ENCODE results near the gene KCNJ14.

The KCNJ14 gene

DNA sequence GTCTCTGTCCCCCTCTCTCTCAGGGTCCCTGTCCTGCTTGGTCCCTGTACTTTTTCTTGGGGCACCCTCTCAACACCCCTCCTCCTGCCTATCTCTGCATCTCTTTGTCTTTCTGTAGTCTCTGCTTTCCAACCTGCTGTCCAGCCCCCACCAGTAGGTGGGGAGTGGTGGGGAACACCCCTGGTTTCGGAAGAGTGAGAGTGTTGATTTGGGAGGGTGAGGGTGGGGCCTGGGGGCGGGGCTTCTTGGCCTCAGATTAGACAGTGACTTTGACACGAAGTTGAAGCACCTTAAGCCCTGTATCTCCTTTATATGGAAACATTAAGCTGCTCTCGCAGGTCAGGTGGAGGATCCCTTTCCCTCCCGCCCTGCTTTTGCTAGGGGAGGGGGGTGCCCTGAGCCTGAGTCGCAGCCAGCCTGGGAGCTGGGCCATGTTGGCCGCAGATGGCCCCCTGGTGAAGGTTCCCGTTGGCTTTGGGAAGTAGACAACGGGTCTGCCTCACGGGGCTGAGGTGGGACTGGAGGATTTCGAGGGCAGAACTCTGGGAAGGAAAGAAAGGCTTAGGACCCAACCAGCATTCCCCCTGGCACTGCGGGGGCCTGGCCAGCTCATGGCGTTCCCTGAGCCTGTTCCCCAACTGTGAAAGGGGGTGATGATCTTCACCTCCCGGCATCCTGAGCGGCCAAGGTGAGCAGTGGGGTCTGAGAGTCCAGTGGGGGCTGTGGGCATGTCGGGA is at the start of gene KCNJ14:
Gene KCNJ14 (plus strand): TSS at position 404 of the 737 bp plus-strand sequence. CDS start 6,151 bp downstream, outside the sequence.
- no peak for DNase-seq (ENCODE audit: low read depth in 2 of 2)

DNA sequence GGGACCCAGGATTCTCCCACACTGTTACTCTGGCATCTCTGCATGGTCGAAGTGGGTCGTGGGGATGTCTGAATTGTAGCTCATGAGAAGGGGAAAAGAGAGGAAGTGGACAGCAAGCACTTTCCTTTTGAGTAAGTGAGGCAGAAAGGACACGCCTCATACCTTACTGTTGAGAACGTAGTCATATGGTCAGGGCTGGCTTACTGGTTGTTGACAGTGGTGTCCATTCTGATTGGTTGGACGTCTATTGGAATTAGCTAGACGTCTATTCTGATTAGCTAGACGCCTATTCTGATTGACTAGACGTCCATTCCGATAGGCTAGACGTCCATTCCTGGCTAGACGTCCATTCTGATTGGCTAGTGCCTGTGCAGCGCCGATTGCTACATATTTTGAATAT is 49.5 kb upstream of the KCNJ14 start:
- no peak for DNase-seq (ENCODE audit: low read depth in 2 of 2)

DNA sequence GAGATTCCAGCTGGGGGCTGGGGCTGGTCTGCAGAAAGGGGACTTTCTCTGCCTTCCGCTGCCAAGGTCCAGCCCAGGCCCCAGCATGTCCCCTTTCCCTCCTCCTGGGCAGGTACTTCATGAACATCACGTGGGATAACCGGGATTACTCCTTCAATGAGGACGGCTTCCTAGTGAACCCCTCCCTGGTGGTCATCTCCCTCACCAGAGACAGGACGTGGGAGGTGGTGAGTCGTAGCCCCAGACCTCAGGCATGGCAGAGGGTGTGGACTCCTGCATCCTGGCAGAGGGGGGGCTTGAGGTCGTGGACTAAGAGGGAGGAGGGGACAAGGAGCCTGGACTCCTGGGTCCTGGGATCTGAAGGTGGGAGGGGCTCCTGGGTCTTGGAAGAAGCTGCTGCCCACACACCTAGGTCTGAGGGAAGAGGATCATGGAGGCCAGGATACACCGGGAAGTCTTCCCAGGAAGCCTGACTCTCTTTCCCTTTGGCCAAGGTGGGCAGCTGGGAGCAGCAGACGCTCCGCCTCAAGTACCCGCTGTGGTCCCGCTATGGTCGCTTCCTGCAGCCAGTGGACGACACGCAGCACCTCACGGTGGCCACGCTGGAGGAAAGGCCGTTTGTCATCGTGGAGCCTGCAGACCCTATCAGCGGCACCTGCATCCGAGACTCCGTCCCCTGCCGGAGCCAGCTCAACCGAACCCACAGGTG is 41.3 kb upstream of the KCNJ14 start:
- no peak for DNase-seq (ENCODE audit: low read depth in 2 of 2)

DNA sequence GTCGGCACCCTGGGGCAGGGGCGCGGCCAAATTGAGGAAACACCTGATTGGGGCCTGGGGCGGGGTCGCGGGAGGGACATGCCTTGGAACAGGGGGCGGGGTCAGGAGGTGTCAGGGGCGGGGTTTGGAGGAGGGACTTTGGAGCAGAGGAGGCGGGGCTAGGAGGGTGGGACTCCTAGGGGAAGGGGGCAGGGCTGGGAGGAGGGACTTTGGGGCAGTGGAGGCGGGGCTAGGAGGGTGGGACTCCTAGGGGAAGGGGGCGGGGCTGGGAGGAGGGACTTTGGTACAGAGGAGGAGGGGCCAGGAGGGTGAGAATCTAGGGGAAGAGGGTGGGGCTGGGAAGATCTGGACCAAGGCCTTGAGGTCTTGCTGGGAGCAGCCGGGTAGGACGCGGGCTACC is 40.0 kb upstream of the KCNJ14 start:
- DNase-seq (ENCODE audit: low read depth in 2 of 2), result no peak

DNA sequence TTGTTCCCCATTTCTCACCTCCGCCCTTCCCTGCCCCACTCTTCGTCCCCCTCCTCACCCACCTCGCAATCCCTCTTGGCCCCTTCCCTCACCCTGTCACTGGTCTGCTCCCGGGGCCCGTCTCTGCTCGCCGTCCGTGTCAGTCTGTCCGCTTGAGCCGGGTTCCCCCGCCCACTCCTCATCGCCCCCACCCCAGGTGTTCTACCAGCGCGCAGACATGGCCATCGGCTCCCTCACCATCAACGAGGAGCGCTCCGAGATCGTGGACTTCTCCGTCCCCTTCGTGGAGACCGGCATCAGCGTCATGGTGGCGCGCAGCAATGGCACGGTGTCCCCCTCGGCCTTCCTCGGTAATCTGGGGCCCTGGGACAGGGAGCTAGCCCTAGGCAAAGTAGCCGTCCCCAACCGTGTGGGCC is 39.6 kb upstream of the KCNJ14 start:
- DNase-seq (ENCODE audit: low read depth in 2 of 2), result no peak

DNA sequence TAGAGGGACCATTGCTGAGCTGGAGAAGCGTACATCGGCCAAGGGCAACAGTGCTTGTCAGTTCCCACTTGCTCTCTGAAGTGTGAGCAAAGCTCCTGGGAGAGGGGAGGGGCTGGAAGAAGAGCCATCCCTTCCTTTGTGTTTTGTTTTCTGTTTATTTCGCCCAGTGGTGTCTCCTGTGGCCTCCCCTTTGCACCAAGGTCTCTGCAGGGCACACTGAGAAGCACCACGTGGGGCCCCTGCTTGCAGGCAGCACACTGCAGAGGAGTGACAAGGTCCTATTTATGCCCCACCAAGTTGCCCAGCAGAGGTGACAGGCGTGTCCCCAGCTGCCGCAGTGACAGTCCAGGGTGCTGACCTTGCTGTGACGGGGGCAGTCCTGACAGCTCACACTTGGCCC is 38.0 kb upstream of the KCNJ14 start:
- DNase-seq (ENCODE audit: low read depth in 2 of 2), result no peak

DNA sequence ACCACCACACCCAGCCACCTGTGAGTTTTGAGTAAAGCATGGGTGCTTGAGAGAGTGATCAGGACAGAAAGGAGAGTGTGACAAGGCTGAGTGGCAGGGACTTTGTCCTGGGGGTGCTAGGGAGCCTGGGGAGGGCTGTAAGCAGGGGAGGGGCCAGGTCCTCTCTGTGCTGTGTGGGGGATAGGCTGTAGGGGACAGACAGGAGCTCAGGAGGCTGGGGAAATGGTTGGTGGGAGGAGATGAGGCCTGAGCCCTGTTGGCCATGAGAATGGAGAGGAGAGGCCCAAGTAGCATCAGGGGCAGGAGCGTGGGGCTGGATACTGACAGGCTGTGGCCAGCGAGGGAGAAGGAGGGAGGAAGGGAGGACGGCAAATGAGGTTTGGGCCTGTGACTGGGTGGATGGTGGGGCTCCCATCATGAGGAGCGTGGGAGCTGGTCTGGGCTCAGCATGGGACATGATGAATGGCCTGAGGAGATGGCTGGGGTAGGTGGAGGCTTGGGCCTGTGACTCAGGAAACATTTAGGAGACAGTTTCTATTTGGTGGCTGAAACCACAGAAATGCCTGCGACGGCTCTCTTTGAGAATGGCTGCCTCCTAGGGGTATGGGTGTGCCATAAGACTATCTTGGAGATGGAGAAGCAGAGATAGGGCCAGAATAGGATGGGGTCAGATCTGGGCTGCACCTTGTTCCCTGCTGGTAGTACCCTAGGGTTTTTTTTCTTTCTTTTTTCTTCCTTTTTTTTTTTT is 36.9 kb upstream of the KCNJ14 start:
- no peak for DNase-seq (ENCODE audit: low read depth in 2 of 2)

DNA sequence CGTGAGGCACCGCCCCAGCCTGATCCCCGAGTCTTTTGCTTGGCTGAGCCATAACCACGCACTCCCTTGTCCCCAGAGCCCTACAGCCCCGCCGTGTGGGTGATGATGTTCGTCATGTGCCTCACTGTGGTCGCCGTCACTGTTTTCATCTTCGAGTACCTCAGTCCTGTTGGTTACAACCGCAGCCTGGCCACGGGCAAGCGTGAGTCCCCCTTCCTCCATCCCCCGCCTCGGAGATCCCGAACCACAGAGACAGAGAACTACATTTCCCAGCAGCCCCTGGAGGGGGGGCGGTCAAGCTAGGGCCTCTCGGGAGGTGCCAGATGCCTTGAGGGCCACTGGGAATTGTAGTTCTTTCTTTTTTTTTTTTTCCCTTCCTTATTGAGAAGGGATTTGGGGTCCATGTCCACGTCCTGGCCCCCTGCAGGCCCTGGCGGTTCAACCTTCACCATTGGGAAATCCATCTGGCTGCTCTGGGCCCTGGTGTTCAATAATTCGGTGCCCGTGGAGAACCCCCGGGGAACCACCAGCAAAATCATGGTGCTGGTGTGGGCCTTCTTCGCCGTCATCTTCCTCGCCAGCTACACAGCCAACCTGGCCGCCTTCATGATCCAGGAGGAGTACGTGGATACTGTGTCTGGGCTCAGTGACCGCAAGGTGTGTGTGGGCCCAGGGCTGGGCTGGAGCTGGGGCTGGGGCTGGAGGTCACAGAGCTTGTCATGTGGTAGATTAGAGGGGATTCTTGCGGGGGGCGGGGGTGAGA is 36.0 kb upstream of the KCNJ14 start:
- DNase-seq (ENCODE audit: low read depth in 2 of 2), result no peak

DNA sequence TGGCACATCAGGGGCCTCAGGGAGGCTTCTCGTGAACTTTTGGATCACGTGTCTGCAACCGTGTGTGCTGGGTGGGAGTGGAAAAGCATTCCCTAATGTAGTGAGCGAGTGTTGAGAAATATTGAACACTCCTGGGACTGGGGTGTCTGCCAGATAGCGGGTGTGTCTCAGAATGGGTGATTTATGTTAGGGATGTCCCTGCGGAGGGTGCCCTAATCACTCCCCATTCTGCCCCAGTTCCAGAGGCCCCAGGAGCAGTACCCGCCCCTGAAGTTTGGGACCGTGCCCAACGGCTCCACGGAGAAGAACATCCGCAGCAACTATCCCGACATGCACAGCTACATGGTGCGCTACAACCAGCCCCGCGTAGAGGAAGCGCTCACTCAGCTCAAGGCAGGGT is 33.8 kb upstream of the KCNJ14 start:
- DNase-seq (ENCODE audit: low read depth in 2 of 2), result no peak

DNA sequence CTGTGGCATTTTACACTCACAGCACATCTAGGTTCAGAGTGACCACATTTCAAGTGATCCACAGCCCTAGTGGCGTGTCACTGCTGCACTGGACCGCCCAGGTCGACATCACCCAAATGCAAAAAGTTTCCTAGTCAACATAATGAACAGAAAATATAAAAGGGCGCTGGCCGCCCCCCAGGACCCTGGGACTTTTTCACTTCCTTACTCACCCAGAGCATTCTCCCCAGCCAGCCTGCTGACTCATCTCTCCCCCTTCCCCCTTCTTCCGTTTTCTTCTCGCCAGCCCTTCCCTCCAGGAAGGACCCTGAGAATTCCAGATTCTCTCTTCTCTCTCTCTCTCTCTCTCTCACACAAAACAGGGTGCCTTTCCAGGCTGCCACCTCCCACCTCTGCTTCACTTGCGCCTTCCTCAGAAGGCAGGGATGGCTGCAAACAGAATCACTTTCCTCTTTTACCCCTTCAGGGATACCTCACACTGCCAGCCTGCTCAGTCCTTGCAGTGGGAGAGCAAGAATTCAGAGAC is 30.6 kb upstream of the KCNJ14 start:
- peak in 1 of 2 experiments; percentile 30 for DNase-seq (ENCODE audit: low read depth in 2 of 2)

DNA sequence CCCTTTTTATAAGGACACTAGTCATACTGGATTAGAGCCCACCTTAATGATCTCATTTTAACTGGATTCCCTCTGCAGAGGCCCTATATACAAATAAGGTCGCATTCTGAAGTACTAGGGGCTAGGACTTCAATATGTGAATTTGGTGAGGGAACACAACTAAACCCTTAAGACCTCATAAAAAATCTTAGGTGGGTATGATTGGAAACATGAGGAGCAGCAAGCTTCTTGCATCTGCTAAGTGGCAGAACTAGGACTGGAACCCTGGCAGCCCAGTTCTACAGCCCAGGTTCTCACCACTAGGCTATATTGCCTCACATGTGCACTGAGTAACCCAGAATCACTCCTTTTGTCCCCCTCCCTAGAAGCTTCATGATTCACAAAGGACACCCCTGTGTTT is 26.7 kb upstream of the KCNJ14 start:
- DNase-seq (ENCODE audit: low read depth in 2 of 2), result no peak

DNA sequence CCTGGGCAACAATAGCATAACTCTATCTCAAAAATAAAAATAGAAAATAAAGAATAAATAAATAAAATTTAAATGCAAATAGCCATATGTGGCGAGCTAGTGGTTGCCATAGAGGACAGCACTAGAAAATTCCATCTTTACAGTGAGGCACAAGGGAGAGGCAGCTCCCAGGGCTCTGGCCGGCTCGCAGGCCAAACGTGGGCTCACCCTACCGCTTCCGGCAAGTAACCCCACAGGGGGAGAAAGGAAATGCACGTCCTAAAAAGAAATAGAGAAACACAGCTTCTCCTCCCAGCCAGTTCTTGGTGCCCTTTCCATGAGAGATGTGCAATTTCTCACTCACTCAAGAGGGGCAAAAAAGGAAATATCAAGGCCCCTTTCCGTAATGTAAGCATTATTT is 22.0 kb upstream of the KCNJ14 start:
- DNase-seq (ENCODE audit: low read depth in 2 of 2), result no peak

DNA sequence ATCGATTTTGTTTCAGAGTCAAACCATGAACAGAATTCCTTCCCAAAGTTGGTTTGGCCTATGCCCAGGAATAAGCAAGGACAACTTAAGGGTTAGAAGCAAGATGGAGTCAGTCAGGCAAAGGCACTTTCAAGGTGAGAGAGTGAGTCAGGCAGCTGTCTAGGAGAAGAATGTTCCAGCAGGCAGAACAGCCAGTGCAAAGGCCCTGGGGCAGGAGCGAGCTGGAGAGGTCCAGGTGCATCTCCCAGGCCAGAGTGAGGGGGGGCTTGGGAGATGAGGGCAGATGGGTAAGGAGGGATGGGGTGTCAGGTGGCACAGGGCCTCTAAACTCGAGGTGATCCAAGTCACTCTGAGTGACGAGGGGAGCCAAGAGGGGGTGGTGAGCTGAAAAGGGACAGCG is 18.8 kb upstream of the KCNJ14 start:
- no peak for DNase-seq (ENCODE audit: low read depth in 2 of 2)

DNA sequence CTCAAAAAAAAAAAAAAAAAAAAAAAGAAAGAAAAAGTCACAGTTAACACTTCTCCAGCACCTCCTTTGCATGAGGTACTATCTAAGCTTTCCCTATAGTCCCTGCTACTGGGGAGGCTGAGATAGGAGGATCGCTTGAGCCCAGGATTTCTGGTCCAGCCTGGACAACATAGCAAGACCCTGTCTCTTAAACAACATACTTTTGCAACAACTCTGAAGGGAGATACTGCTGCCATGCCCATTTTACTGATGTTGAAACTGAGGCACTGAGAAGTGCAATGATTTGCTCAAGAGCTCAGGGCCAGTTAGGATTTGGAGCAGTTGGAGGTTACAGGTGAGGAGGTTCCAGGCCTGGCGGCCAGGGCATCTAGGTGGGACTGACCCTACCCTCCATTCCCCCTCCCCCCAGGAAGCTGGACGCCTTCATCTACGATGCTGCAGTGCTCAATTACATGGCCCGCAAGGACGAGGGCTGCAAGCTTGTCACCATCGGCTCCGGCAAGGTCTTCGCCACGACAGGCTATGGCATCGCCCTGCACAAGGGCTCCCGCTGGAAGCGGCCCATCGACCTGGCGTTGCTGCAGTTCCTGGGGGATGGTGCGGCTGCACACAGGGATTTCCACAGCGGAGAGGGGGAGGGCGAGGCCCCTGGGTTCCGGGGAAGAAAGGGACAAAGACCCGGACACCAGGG is 13.9 kb upstream of the KCNJ14 start:
- no peak for DNase-seq (ENCODE audit: low read depth in 2 of 2)

DNA sequence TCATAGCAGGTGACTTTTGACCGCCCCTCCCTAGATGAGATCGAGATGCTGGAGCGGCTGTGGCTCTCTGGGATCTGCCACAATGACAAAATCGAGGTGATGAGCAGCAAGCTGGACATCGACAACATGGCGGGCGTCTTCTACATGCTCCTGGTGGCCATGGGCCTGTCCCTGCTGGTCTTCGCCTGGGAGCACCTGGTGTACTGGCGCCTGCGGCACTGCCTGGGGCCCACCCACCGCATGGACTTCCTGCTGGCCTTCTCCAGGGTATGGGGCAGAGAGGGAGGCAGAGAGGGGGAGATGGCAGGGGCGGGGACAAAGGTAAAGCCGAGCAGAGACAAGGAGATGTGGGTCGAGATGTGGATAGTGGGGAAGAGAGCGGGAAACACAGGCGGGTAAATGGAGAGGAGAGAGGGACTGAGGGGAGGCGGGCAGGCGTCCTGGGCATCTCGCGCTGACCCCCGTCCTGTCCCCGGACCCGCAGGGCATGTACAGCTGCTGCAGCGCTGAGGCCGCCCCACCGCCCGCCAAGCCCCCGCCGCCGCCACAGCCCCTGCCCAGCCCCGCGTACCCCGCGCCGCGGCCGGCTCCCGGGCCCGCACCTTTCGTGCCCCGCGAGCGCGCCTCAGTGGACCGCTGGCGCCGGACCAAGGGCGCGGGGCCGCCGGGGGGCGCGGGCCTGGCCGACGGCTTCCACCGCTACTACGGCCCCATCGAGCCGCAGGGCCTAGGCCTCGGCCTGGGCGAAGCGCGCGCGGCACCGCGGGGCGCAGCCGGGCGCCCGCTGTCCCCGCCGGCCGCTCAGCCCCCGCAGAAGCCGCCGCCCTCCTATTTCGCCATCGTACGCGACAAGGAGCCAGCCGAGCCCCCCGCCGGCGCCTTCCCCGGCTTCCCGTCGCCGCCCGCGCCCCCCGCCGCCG is 13.0 kb upstream of the KCNJ14 start:
- DNase-seq (ENCODE audit: low read depth in 2 of 2), result no peak

DNA sequence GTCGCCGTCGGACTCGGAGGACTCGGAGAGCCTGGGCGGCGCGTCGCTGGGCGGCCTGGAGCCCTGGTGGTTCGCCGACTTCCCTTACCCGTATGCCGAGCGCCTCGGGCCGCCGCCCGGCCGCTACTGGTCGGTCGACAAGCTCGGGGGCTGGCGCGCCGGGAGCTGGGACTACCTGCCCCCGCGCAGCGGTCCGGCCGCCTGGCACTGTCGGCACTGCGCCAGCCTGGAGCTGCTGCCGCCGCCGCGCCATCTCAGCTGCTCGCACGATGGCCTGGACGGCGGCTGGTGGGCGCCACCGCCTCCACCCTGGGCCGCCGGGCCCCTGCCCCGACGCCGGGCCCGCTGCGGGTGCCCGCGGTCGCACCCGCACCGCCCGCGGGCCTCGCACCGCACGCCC is 12.1 kb upstream of the KCNJ14 start:
- no peak for DNase-seq (ENCODE audit: low read depth in 2 of 2)

DNA sequence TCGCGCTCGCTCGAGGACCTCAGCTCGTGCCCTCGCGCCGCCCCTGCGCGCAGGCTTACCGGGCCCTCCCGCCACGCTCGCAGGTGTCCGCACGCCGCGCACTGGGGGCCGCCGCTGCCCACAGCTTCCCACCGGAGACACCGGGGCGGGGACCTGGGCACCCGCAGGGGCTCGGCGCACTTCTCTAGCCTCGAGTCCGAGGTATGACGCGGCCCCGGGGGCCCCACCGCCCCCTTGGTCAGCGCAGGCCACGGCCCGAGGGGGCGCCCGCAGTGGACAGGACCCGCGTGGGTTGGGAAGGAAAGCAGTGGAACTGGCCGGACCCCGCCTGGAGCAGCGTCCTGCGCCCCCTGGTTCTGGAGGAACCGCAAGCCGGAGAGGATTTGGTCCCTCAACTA is 11.6 kb upstream of the KCNJ14 start:
- DNase-seq (ENCODE audit: low read depth in 2 of 2), result no peak

DNA sequence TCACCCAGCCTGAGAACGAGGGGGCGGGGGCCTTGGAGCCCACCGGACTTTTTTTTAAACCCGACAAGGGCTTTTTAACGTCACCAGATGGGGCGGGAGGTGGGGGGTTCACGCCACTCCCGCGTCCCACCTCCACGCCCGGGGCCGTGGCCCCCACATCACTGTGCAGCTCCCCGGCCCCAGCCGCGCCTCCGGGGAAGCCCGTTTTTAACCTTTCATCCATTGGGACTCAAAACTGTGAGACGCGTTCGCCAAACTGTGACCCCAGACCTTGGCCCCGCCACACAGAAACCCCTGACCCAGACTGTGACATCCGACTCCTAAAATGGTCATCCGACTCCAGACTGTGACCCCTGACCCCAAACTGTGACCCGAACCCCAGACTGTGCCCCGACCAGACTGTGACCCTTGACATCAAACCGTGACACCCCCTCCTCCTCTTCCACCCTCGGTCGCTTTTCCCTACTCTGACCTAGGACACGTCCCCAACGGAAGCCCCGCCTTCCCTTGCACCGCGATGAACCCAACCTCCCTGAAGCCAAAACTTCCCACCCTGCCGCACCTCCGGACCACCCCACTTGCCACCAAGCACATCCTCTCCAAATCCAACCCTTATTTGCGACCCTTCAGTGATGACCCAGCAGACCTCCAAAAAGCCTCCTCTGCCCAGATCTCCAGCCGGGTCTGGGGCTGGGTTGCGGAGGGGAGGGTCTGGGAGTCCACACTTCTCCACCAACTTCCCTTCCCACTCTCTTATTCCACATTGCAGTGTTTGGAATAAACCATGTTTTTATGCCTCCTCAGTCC is 11.0 kb upstream of the KCNJ14 start:
- no peak for DNase-seq (ENCODE audit: low read depth in 2 of 2)

DNA sequence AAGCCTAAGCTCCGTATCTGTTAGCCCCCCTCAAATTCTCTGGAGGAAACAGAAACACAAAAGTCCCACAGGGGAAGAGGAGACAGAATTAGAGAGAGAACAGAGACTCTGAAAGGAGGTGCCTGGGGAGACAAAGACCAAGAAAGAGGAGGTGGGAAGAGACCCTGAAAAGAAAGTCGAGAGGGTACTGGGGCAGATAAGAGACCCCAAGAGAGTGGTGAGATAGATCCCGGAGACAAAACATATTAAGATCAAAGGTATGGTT is 10.5 kb upstream of the KCNJ14 start:
- DNase-seq (ENCODE audit: low read depth in 2 of 2), result no peak

DNA sequence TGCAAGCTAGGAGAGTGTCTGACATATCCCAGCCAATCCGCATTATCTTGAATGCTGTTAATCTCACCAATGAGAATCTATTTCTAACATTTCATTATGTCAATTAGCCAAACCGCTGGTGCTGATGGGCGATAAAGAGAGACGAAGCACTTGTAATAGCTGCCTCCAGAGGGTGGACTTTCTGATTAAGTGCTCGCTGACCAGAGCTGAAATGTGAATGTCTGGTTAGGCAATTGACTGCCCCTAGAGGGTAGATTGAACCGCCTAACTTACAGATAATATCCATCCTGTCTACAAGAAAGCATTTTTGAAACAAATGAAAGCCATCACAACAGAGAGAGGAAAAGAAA is 10.1 kb upstream of the KCNJ14 start:
- peak; percentile 80 to 84 for DNase-seq (ENCODE audit: low read depth in 2 of 2)
